Measurements from ENCODE around the gene PLXNA2.
A peak's percentile ranks its signal among the peaks of the same experiment; 100 is the strongest.

- TF ChIP-seq GATA2 (IDR thresholded peaks at IDR 0.05; ENCODE audit: low read depth, low read length): peak; percentile 68
- no peak for TF ChIP-seq GATA3 (IDR thresholded peaks at IDR 0.05; ENCODE audit: low read depth, low read length)
Measured at GRCh38 chr1:208179263-208179816, 64.8 kb downstream of the PLXNA2 start.
